CD4-positive, alpha-beta T cell treated with Interleukin-17A for 4 hours (primary cell): ENCODE measurements around the gene CNKSR3.

Experiments used
- DNase-seq: peaks from one replicate; pipeline ENCODE4 v3.0.0-alpha.2; 2020; ENCODE audit warnings: mixed read lengths

The CNKSR3 gene

GRCh38 chr6:154448448-154449096 lies 61.9 kb downstream of the CNKSR3 start:
- no peak for DNase-seq

- DNase-seq, result no peak
Observed at GRCh38 chr6:154447954-154448353, 62.5 kb downstream of the CNKSR3 start.

GRCh38 chr6:154446984-154447383 lies 63.5 kb downstream of the CNKSR3 start:
- DNase-seq, result no peak

GRCh38 chr6:154445417-154445816 lies 65.1 kb downstream of the CNKSR3 start:
- no peak for DNase-seq

- DNase-seq, result no peak
Observed at GRCh38 chr6:154441995-154442310, 68.5 kb downstream of the CNKSR3 start.

GRCh38 chr6:154440422-154441043 lies 70.0 kb downstream of the CNKSR3 start:
- DNase-seq, result no peak

GRCh38 chr6:154440022-154440421 lies 70.5 kb downstream of the CNKSR3 start:
- DNase-seq, result no peak

GRCh38 chr6:154438882-154439415 lies 71.5 kb downstream of the CNKSR3 start:
- DNase-seq, result no peak

- DNase-seq, result no peak
Observed at GRCh38 chr6:154435400-154435945, 75.0 kb downstream of the CNKSR3 start.

GRCh38 chr6:154434662-154435061 lies 75.8 kb downstream of the CNKSR3 start:
- DNase-seq, result no peak

- no peak for DNase-seq
Observed at GRCh38 chr6:154433477-154434241, 76.8 kb downstream of the CNKSR3 start.

- DNase-seq, result no peak
Observed at GRCh38 chr6:154432533-154433476, 77.7 kb downstream of the CNKSR3 start.

- no peak for DNase-seq
Observed at GRCh38 chr6:154430481-154430919, 80.0 kb downstream of the CNKSR3 start.

- no peak for DNase-seq
Observed at GRCh38 chr6:154429711-154430110, 80.8 kb downstream of the CNKSR3 start.

- DNase-seq, result no peak
Observed at GRCh38 chr6:154428897-154429296, 81.6 kb downstream of the CNKSR3 start.

GRCh38 chr6:154427446-154427845 lies 83.0 kb downstream of the CNKSR3 start:
- DNase-seq, result no peak

GRCh38 chr6:154426997-154427396 lies 83.5 kb downstream of the CNKSR3 start:
- DNase-seq, result no peak

GRCh38 chr6:154425034-154425433 lies 85.5 kb downstream of the CNKSR3 start:
- no peak for DNase-seq

- no peak for DNase-seq
Observed at GRCh38 chr6:154414021-154414813, 96.3 kb downstream of the CNKSR3 start.

GRCh38 chr6:154412106-154412820 lies 98.2 kb downstream of the CNKSR3 start:
- DNase-seq, result no peak

- DNase-seq, result no peak
Observed at GRCh38 chr6:154411076-154411475, 99.4 kb downstream of the CNKSR3 start.
